Measurements from ENCODE around the gene PRDM16. TPM values are rescaled to one million over a fixed set of nuclear protein-coding genes. Genes with fewer than 3 reads are reported as not detected.

Gene PRDM16
- total RNA-seq, 1 experiment from 2014 or later = 1.6 TPM

GRCh38 chr1:3209201-3209600 is 140.2 kb downstream of the PRDM16 start (continued):
- no peak for TF ChIP-seq ATF6 (CRISPR knock-in tag; IDR thresholded peaks at IDR 0.05)

- POLR2A ChIA-PET = no interaction called here
- H3K27ac Mint-ChIP-seq = peak overlapping the region; percentile 29; the same call in 1 of the 2 replicates
- H3K9me3 Mint-ChIP-seq = no peaks in the 10 kb centered on the region
- no peaks in the 10 kb centered on the region for H3K27me3 Mint-ChIP-seq (ENCODE audit: low read depth)
- no peak overlapping the region for H3K4me3 Mint-ChIP-seq
- no peak for DNase-seq (ENCODE audit: low spot score)
- no peaks in the 10 kb centered on the region for H3K36me3 Mint-ChIP-seq
- H3K4me1 Mint-ChIP-seq = no peaks in the 10 kb centered on the region
- TF ChIP-seq JUN (CRISPR knock-in tag; IDR thresholded peaks at IDR 0.05) = no peak
- no peak for TF ChIP-seq AR (CRISPR knock-in tag; IDR thresholded peaks at IDR 0.05)
- TF ChIP-seq ZSCAN18 (CRISPR knock-in tag; IDR thresholded peaks at IDR 0.05) = no peak
- no peak for TF ChIP-seq ZNF219 (CRISPR knock-in tag; IDR thresholded peaks at IDR 0.05; ENCODE audit: borderline replicate concordance)
- TF ChIP-seq MXD4 (CRISPR knock-in tag; IDR thresholded peaks at IDR 0.05; ENCODE audit: borderline replicate concordance) = no peak
- TF ChIP-seq E2F4 (CRISPR knock-in tag; IDR thresholded peaks at IDR 0.05; ENCODE audit: borderline replicate concordance, low read depth) = no peak
- no peak for TF ChIP-seq CBFB (CRISPR knock-in tag; IDR thresholded peaks at IDR 0.05; ENCODE audit: low read depth)
- TF ChIP-seq NFYB (CRISPR knock-in tag; conservative IDR thresholded peaks at IDR 0.05; ENCODE audit: low read depth) = no peak
- no peak for TF ChIP-seq ZNF512 (CRISPR knock-in tag; IDR thresholded peaks at IDR 0.05; ENCODE audit: borderline replicate concordance)
- TF ChIP-seq MAX (CRISPR knock-in tag; IDR thresholded peaks at IDR 0.05) = no peak
- CTCF ChIA-PET = interaction anchor here (1.1 kb wide), 1 partner anchor 147 kb away, joined by 3 read pairs; no protein-coding TSS in a partner anchor
- ATAC-seq = no peak
Measured at GRCh38 chr1:3211582-3212375, 142.8 kb downstream of the PRDM16 start.
